Cardiac muscle cell (in vitro differentiated cells and primary cell): Measurements from ENCODE around the gene KRTAP12-4. TPM values are rescaled to one million over a fixed set of nuclear protein-coding genes. Genes with fewer than 3 reads are reported as not detected.
"Not testable (repeated sequence)": the region's sequence is repeated elsewhere in the genome, so short reads cannot be mapped to it uniquely, and the experiment has no call there.

Source experiments
- DNase-seq, 2 donors: peaks; one replicate each; pipeline versions ENCODE4 v3.0.0 to v3.0.0-alpha.2; 2010 to 2017; ENCODE audit warnings: low read depth in 1 of 2, low spot score in 1 of 2
- H3K27ac ChIP-seq: fragments of 200-600 bp; sonication (generic); 2 replicates; pipeline ENCODE4 v1.5.1; 2016
- H3K27me3 ChIP-seq: fragments of 200-600 bp; sonication (generic); 2 replicates; pipeline ENCODE4 v1.6.0; 2016; ENCODE audit warnings: control low read depth
- H3K36me3 ChIP-seq: fragments of 200-600 bp; sonication (generic); 2 replicates; pipeline ENCODE4 v1.5.1; 2016; ENCODE audit warnings: control low read depth
- H3K4me1 ChIP-seq: fragments of 200-600 bp; sonication (generic); 2 replicates; pipeline ENCODE4 v1.8.1; 2017; ENCODE audit warnings: low read depth, mild to moderate bottlenecking, mixed run types
- H3K4me3 ChIP-seq: fragments of 200-600 bp; sonication (generic); 2 replicates; pipeline ENCODE4 v1.5.1; 2016; ENCODE audit warnings: mild to moderate bottlenecking
- H3K9me3 ChIP-seq: fragments of 200-600 bp; sonication (generic); 2 replicates; pipeline ENCODE4 v1.5.1; 2017; ENCODE audit warnings: low read depth, mild to moderate bottlenecking, control low read depth
- CTCF ChIP-seq: IDR thresholded peaks from 2 replicates; pipeline ENCODE4 v1.5.1; 2012; ENCODE audit warnings: low read depth, mild to moderate bottlenecking, low read length
- polyA plus RNA-seq: library from polyadenylated mRNA; unstranded; fragments of >200 nt; fragmentation: Nextera tagmentation; extraction: Ambion mirVana; gene quantifications from 2 replicates; pipeline ENCODE4 v1.2.1, GENCODE V29; 2016
- total RNA-seq: library from RNA; depleted of rRNA; stranded (reverse); fragments of >200 nt; gene quantifications from 2 replicates; pipeline ENCODE4 v1.2.3, GENCODE V29; 2016

The KRTAP12-4 gene
- total and polyA plus RNA-seq, 2 experiments from 2014 or later = not detected

DNA sequence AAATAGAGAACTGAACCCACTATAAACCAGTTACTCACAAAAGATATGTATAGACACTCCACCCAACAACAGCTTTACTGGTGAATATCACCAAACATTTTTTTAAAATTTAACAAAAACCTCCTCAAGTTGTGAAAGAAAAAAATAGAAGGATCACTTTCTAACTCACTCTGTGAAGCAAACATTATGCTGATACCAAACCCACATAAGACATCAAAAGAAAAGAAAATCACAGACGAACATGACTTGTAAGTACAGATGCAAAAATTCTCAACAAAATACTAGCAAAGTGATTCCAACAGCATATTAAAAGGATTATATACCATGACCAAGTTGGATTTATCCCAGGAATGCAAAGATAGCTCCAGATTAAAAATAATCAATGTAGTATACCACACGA, 37.2 kb upstream of the KRTAP12-4 start:
- no peaks in the 10 kb centered on the region for H3K9me3 ChIP-seq
- H3K27me3 ChIP-seq = no peaks in the 10 kb centered on the region
- TF ChIP-seq CTCF = no peak
- no peak overlapping the region for H3K27ac ChIP-seq
- DNase-seq = no peak
- no peaks in the 10 kb centered on the region for H3K4me1 ChIP-seq
- H3K36me3 ChIP-seq = no peaks in the 10 kb centered on the region
- H3K4me3 ChIP-seq = no peak overlapping the region

DNA sequence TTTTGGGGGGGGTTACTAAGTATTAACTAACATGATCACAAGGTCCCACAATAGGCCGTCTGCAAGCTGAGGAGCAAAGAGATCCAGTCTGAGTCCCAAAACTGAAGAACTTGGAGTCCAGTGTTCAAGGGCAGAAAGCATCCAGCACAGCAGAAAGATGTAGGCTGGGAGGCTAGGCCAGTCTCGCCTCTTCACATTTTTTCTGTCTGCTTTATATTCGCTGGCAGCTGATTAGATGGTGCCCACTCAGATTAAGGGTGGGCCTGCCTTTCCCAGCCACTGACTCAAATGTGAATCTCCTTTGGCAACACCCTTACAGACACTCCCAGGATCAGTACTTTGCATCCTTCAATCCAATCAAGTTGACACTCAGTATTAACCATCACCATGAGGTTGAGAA, 35.3 kb upstream of the KRTAP12-4 start:
- H3K36me3 ChIP-seq, H3K27ac ChIP-seq, H3K27me3 ChIP-seq, H3K4me3 ChIP-seq, H3K9me3 ChIP-seq, DNase-seq, H3K4me1 ChIP-seq: not testable (repeated sequence)

- H3K9me3 ChIP-seq = no peaks in the 10 kb centered on the region
- DNase-seq = no peak
- no peak for TF ChIP-seq CTCF
- H3K27me3 ChIP-seq = no peaks in the 10 kb centered on the region
- no peak overlapping the region for H3K27ac ChIP-seq
- no peaks in the 10 kb centered on the region for H3K4me1 ChIP-seq
- no peak overlapping the region for H3K4me3 ChIP-seq
- H3K36me3 ChIP-seq = no peaks in the 10 kb centered on the region
Measured at GRCh38 chr21:44687671-44688070, 33.2 kb upstream of the KRTAP12-4 start.

DNA sequence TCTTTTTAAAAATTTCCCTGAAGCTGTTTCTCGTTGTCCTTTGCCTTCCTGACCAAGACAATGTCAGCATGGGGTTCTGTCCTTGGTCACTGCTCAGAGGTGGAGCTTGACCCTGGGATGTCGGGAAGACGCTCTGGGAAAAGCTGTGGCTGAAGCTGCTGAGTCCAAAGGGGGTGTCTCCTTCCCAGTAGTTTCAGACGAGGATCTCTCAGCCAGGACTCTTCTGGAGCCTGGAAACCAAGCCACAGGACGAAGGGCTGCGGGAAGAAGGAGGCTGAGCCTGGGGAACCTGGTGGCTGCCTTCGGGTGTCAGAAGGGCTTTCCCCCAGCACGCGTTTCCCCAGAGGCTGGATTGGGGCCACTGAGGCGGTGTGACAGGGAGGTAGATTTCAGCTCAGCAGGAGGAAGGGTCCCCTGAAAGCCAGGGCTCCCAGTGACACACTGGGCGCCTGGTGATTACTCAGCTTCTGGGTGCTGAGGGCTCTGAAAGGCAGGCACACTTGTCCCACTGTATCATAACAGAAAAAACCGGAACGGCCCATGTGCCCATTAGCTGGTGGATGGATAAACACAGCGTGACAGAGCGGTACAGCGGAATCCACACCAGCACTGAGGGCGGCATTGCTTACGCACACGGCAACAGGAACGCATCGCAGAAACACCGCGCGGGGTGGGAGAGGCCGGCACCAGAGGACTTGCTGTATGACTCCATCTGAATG, 32.5 kb upstream of the KRTAP12-4 start:
- Histone ChIP-seq H3K4me3 (no peak overlapping the region), H3K27me3 (no peaks in the 10 kb centered on the region), H3K36me3 (no peaks in the 10 kb centered on the region), H3K27ac (no peak overlapping the region), H3K4me1 (no peaks in the 10 kb centered on the region), H3K9me3 (no peaks in the 10 kb centered on the region)
- no peak for TF ChIP-seq CTCF
- DNase-seq = no peak

- Histone ChIP-seq H3K4me1 (no peaks in the 10 kb centered on the region), H3K27me3 (no peaks in the 10 kb centered on the region), H3K27ac (no peak overlapping the region), H3K36me3 (no peaks in the 10 kb centered on the region), H3K9me3 (no peaks in the 10 kb centered on the region), H3K4me3 (no peak overlapping the region)
- DNase-seq = no peak
- TF ChIP-seq CTCF = no peak
Measured at GRCh38 chr21:44686000-44686781, 31.7 kb upstream of the KRTAP12-4 start.

DNA sequence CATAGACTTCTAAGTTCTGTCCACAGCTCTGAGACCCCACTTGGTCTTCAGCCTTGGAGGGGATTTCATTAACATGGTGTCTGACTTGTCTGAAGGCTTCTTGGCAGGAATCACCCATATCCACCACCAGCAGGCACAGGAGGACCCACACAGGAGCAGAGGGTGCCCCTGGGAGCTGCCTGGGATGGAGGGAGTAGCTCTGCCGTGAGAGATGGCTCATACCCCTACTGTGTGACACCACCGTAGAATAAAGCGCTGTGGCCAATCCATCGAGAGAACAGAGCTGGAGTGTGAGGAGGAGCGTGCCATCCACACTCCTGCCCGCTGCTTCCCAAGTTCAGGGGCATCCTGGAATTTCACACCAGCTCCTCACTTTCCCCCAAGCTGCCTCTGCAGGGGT, 30.6 kb upstream of the KRTAP12-4 start:
- not testable (repeated sequence) for DNase-seq, H3K4me1 ChIP-seq, H3K27ac ChIP-seq, H3K4me3 ChIP-seq, H3K27me3 ChIP-seq, H3K36me3 ChIP-seq, H3K9me3 ChIP-seq
